PFSK-1 (cell line): ENCODE results near the gene PPP4R3B.

Experiments
- FOXP2 ChIP-seq: optimal IDR thresholded peaks from 2 replicates; pipeline ENCODE3; 2011; ENCODE audit warnings: borderline replicate concordance, control low read depth, inconsistent platforms; ENCODE audit not compliant: insufficient read depth; ENCODE audit errors: extremely low read length, extremely low read depth
- POLR2AphosphoS5 ChIP-seq: IDR thresholded peaks from 2 replicates; pipeline ENCODE4 v1.6.1; 2012; ENCODE audit warnings: low read depth, mild to moderate bottlenecking, control low read depth, low read length, moderate library complexity
- REST ChIP-seq, 2 experiments: IDR thresholded peaks; 2 replicates each; pipeline versions ENCODE4 v1.6.1 to v1.8.0; 2011 to 2012; ENCODE audit warnings: low read depth in 2 of 2, low read length in 2 of 2, control low read depth in 1 of 2, inconsistent platforms in 1 of 2, mild to moderate bottlenecking in 1 of 2, moderate library complexity in 1 of 2; ENCODE audit not compliant: insufficient read depth in 1 of 2
- SIN3A ChIP-seq: IDR thresholded peaks from 2 replicates; pipeline ENCODE4 v1.6.1; 2012; ENCODE audit warnings: mild to moderate bottlenecking, low read length, moderate library complexity, borderline replicate concordance; ENCODE audit not compliant: insufficient read depth
- TAF1 ChIP-seq: IDR thresholded peaks from 2 replicates; pipeline ENCODE4 v1.6.1; 2012; ENCODE audit warnings: low read length, control low read depth, borderline replicate concordance; ENCODE audit not compliant: insufficient read depth

The PPP4R3B gene

GRCh38 chr2:55618025-55618274 lies 528 bp upstream of the PPP4R3B start:
- TF ChIP-seq FOXP2 (no peak), POLR2AphosphoS5 (no peak), SIN3A (no peak), TAF1 (no peak), REST (IDR thresholded peaks at IDR 0.05; ENCODE audit: insufficient read depth in 1 of 2, low read depth in 2 of 2, low read length in 2 of 2) (no peak)

- TF ChIP-seq TAF1: no peak; the same call in 1 of the 2 replicates
- TF ChIP-seq POLR2AphosphoS5: no peak; the same call in 1 of the 2 replicates
- TF ChIP-seq FOXP2: no peak
- no peak; the same call in 1 of the 2 replicates for TF ChIP-seq SIN3A
Observed at GRCh38 chr2:55616551-55617174, 759 bp downstream of the PPP4R3B start.

- TF ChIP-seq FOXP2 (no peak), SIN3A (no peak), POLR2AphosphoS5 (no peak), REST (IDR thresholded peaks at IDR 0.05; ENCODE audit: insufficient read depth in 1 of 2, low read depth in 2 of 2, low read length in 2 of 2) (no peak), TAF1 (no peak)
Observed at GRCh38 chr2:55611997-55612396, 5.4 kb downstream of the PPP4R3B start.

DNA sequence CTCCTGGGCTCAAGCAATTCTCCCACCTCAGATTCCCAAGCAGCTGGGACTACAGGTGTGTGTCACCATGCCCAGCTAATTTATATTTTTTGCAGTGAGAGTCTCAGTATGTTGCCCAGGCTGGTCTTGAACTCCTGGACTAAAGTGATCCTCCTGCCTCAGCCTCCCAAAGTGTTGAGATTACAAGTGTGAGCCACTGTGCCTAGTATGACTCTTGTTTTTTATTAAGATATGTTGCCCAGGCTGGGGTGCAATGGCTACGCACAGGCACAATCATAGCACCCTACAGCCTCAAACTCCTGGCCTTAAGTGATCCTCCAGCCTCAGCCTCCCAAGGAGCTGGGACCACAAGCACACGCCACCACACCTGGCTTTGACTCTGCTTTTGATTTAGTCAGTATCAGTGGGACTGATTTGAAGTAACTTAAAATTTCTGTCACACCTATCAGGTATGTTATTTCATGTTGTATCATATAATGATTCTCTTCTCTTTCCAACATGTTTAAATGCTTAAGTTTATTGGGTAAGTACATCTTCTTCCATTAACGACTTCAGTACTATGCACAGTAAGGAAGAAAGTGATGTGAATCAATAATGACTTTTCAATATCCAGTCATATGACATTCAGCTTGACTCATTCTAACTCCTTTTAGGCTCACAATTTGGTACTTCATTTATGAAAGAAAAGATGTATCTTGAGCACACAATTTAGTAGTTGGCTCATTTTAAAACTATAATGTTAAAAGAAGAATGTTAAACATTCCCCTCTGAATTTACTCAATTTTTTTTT lies 6.3 kb downstream of the PPP4R3B start:
- no peak for TF ChIP-seq POLR2AphosphoS5
- TF ChIP-seq REST (IDR thresholded peaks at IDR 0.05; ENCODE audit: insufficient read depth in 1 of 2, low read depth in 2 of 2, low read length in 2 of 2): no peak
- no peak for TF ChIP-seq FOXP2
- no peak for TF ChIP-seq TAF1
- no peak for TF ChIP-seq SIN3A

GRCh38 chr2:55609938-55610578 lies 7.4 kb downstream of the PPP4R3B start:
- TF ChIP-seq SIN3A (no peak), FOXP2 (no peak), REST (IDR thresholded peaks at IDR 0.05; ENCODE audit: insufficient read depth in 1 of 2, low read depth in 2 of 2, low read length in 2 of 2) (no peak), POLR2AphosphoS5 (no peak), TAF1 (no peak)
